Measurements from ENCODE around the gene MKNK1.

The MKNK1 gene

DNA sequence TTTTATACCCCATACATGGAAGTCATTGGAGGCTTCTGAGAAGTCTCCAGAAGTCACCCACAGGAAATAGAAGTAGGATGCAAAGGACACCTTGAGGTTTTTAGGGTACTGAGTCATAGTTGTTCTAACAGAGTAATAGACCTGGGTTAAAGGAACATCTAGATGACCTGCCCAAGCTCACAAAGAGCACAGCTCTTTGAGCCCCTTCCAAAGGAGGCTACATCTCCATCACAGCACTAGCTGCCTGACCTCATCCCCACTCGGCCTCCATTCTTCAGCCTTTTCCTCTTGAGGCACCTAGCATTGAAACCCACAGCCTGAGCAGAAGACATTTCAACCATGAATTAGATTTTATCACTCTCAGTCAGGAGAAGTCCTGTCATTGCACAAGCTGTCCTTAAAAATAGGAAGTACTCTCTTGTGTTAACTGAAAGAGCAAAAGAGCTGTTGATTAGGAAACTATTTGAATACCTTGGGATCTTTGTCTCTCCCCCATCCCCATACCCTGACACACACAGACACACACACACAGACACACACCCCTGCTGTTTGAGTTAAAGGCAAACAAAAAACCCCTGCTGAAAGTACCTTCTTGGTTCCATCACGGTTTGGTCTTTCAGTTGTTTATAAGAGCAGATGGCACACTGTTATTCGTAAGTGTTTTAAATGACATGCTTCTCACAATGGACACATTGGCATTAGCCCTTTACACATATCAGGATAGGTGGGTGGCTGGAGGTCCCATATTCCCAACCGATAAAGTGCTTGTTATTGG is 22.2 kb downstream of the MKNK1 start:
- Histone ChIP-seq H3K4me1 (ENCODE audit: control insufficient read depth, insufficient read depth, low read length) (no peaks in the 10 kb centered on the region), H3K36me3 (ENCODE audit: control insufficient read depth, insufficient read depth, low read length) (peaks cover 36% of the 10 kb centered on the region)

DNA sequence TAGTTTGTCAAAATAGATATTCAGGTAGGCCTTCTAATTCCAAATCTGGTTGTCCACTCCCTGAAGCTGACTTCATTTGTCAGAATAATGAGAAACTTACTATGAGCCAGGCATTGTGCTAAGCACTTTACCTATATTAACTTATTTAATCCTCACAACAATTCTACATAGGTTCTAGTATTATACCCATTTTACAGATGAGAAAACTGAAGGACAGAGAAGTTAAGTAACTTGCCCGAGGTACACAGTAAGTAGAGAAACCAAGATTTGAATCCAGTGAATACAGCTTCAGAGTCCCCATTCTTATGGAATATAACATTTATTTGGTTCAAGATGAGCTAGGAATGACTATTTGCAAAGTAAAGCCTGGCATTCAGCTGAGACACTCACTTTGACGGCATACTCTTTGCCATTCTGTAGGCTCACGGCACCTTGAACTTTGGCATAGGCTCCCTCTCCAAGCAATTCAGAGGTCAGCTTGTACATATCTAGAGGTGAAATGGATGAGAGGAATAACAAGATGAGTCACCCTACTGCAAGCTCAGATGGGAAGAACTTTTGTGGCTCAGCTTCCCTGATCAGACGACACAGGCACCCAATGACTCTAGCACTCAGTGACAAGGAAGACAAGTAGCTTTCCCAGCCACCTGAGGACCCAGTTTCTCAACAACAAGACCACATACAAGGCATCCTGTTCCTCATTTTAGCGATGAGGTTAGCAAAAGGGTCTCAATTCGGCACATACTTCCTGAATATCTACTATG is 23.7 kb downstream of the MKNK1 start:
- H3K9ac ChIP-seq (ENCODE audit: low read length) = no peak overlapping the region
- H3K36me3 ChIP-seq (ENCODE audit: control insufficient read depth, insufficient read depth, low read length) = peaks cover 33% of the 10 kb centered on the region
- no peaks in the 10 kb centered on the region for H3K27me3 ChIP-seq (ENCODE audit: control insufficient read depth, insufficient read depth, low read length)
- no peaks in the 10 kb centered on the region for H3K4me1 ChIP-seq (ENCODE audit: control insufficient read depth, insufficient read depth, low read length)
- no peak overlapping the region for H3K27ac ChIP-seq (ENCODE audit: low read depth, low read length)
- H3K4me3 ChIP-seq (ENCODE audit: low read length) = no peak overlapping the region

More for the DNA sequence above, 22.2 kb downstream of the MKNK1 start:
- Histone ChIP-seq H3K27me3 (ENCODE audit: control insufficient read depth, insufficient read depth, low read length) (no peaks in the 10 kb centered on the region), H3K9ac (ENCODE audit: low read length) (no peak overlapping the region), H3K27ac (ENCODE audit: low read depth, low read length) (no peak overlapping the region), H3K4me3 (ENCODE audit: low read length) (no peak overlapping the region)

DNA sequence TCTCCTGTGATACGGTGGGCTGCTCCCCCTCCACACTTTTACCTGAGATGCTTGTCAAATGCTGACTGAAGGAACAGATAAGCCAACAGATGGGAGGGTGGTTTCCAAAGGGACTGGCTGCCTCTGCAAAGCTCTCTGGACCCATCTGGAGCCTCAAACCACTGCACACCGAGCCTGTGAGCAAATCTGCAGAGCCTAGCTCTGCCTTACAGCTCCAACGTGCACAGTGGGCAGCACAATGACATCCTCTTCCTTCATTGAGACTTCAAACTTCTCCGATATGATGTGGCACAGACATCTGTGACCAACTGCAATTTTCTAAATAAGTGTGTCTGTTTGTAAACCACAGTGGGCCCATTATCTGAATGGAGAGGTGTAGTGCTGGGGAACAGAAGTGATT is 26.4 kb downstream of the MKNK1 start:
- H3K36me3 ChIP-seq (ENCODE audit: control insufficient read depth, insufficient read depth, low read length) = peaks cover 28% of the 10 kb centered on the region
- H3K4me1 ChIP-seq (ENCODE audit: control insufficient read depth, insufficient read depth, low read length) = no peaks in the 10 kb centered on the region
- H3K27ac ChIP-seq (ENCODE audit: low read depth, low read length) = no peak overlapping the region
- no peaks in the 10 kb centered on the region for H3K27me3 ChIP-seq (ENCODE audit: control insufficient read depth, insufficient read depth, low read length)
- no peak overlapping the region for H3K9ac ChIP-seq (ENCODE audit: low read length)
- no peak overlapping the region for H3K4me3 ChIP-seq (ENCODE audit: low read length)

DNA sequence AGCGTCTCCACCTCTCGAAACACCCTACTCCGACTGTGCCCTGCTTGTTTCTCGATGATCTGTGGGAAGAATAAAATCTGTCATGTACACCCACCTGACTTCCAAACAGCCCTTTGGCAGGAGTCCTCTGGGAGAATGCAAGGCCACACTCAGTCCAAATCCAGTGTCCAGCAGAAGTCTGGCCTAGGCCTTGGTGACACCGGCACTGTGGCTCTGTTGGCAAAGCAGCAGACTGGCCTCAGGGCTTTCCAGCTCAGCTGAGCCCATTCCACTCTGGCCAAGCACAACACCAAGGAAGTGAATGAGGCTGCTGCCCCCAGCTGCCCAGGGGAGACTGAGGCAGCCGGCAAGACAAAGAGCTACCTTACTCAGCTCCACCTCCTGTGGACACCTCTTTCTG is 27.5 kb downstream of the MKNK1 start:
- Histone ChIP-seq H3K36me3 (ENCODE audit: control insufficient read depth, insufficient read depth, low read length) (peaks cover 25% of the 10 kb centered on the region), H3K4me1 (ENCODE audit: control insufficient read depth, insufficient read depth, low read length) (no peaks in the 10 kb centered on the region), H3K27me3 (ENCODE audit: control insufficient read depth, insufficient read depth, low read length) (no peaks in the 10 kb centered on the region), H3K27ac (ENCODE audit: low read depth, low read length) (no peak overlapping the region), H3K9ac (ENCODE audit: low read length) (no peak overlapping the region), H3K4me3 (ENCODE audit: low read length) (no peak overlapping the region)

DNA sequence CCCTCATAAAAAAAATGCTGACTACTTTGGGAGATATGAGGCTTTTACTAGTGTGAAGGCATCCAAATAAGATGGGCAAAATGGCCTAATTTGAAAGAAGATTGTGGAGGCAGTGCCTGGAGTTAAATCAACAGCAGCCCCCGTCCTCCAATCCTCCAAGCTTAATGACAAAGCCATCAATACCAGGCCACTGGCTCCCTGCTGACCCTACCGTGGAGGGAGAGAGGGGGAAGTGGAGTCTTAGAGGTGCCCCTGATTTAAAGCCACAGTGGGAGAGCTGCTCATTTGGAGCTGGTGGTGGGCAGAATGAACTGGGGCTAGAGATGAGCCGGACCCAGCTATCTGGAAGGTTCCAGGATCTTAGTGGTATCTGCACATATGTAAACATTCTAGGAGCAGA is 28.3 kb downstream of the MKNK1 start:
- peaks cover 24% of the 10 kb centered on the region for H3K36me3 ChIP-seq (ENCODE audit: control insufficient read depth, insufficient read depth, low read length)

DNA sequence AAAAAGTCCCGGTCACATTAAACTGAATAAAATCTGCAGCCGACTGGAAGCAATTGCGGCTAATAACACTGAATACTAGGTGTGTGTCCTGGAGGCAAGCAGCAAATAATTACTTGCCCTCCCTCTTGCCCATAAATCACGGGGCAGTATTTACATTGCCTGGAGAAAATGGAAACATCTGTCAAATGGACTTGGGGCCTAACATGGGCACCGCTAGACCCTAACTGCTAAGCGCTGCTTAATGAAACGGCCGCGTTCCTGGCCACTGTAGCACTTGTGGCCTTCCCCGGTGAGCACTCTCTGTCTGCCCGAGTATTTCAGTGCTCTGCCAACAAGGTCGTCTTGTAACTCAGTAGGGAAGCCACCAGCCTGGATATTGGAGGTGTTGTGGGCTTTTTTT is 28.8 kb downstream of the MKNK1 start:
- no peak overlapping the region for H3K27ac ChIP-seq (ENCODE audit: low read depth, low read length)
- no peak overlapping the region for H3K9ac ChIP-seq (ENCODE audit: low read length)
- no peaks in the 10 kb centered on the region for H3K27me3 ChIP-seq (ENCODE audit: control insufficient read depth, insufficient read depth, low read length)
- no peak overlapping the region for H3K4me3 ChIP-seq (ENCODE audit: low read length)
- H3K36me3 ChIP-seq (ENCODE audit: control insufficient read depth, insufficient read depth, low read length) = peaks cover 23% of the 10 kb centered on the region
- peaks cover under 1% of the 10 kb centered on the region for H3K4me1 ChIP-seq (ENCODE audit: control insufficient read depth, insufficient read depth, low read length)

More for the DNA sequence above, 28.3 kb downstream of the MKNK1 start:
- no peak overlapping the region for H3K4me3 ChIP-seq (ENCODE audit: low read length)
- H3K4me1 ChIP-seq (ENCODE audit: control insufficient read depth, insufficient read depth, low read length) = no peaks in the 10 kb centered on the region
- no peak overlapping the region for H3K9ac ChIP-seq (ENCODE audit: low read length)
- H3K27ac ChIP-seq (ENCODE audit: low read depth, low read length) = no peak overlapping the region
- no peaks in the 10 kb centered on the region for H3K27me3 ChIP-seq (ENCODE audit: control insufficient read depth, insufficient read depth, low read length)

DNA sequence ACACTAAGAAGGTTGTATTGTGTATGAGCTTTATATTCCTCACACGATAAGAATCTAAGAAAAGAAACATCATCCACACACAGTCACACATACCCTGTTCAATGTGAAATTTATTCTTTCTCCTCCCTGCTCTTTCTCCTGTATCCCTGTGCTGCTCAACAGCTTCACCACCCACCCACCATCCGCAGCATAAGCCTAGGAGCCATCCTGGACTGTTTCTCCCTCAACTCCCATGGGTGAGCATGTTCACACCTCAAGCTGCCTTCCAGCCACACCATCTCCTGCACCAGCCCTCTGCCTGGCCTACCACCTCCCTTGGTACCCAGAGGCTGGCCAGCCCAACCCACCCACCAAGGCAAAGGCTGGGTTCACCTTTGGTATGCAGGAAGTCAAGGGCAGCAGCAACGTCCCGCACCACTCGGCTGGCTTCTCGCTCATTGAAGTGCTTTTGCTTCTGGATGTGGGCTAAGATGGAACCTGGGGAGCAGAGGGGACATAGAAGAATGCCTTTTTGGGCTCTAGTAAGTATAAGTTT is 32.3 kb downstream of the MKNK1 start:
- H3K27me3 ChIP-seq (ENCODE audit: control insufficient read depth, insufficient read depth, low read length) = no peaks in the 10 kb centered on the region
- H3K27ac ChIP-seq (ENCODE audit: low read depth, low read length) = no peak overlapping the region
- no peak overlapping the region for H3K4me3 ChIP-seq (ENCODE audit: low read length)
- H3K9ac ChIP-seq (ENCODE audit: low read length) = no peak overlapping the region
- H3K4me1 ChIP-seq (ENCODE audit: control insufficient read depth, insufficient read depth, low read length) = peaks cover 6% of the 10 kb centered on the region
- peaks cover 6% of the 10 kb centered on the region for H3K36me3 ChIP-seq (ENCODE audit: control insufficient read depth, insufficient read depth, low read length)

DNA sequence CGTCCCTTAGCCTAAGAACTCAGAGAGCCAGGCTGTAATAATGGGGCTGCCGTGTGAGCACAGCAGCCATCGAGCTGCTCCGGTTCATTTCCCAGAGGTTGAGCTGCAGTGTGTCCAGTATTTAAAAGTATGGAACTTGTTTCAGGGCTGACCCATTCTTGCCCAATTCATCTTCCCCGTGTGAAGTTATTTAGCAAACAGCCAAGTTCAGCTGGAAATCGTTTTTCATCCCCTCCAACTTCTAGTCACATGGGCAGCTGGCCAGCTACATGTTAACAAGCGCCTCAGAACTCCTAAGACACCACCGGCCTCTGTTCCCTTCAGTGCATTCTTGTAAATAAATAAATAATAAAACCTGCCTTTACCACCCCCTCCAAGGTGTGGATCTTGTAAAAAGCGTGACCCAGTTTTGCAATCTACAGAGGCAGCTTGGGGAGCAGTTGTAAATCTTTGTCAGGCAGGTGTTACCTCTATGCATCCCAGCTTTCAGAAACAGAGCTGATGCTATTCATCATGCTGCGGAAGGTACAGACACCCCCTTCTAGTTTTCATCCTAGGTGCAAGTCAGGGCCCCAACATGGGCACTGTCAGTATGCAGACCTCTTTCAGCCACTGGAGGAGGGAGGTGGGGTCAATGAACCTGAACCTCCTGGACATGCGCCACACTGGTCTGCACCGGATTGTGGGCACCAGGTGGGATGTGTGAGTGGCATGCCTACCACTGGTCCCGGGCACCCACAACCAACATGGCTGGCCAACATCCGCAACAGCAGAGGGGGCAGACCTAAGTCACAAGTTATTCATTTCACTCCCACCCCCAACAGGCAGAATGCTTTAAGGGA is 34.0 kb downstream of the MKNK1 start:
- Histone ChIP-seq H3K4me3 (ENCODE audit: low read length) (no peak overlapping the region), H3K27me3 (ENCODE audit: control insufficient read depth, insufficient read depth, low read length) (no peaks in the 10 kb centered on the region), H3K36me3 (ENCODE audit: control insufficient read depth, insufficient read depth, low read length) (peaks cover 6% of the 10 kb centered on the region), H3K4me1 (ENCODE audit: control insufficient read depth, insufficient read depth, low read length) (peaks cover 6% of the 10 kb centered on the region), H3K9ac (ENCODE audit: low read length) (no peak overlapping the region), H3K27ac (ENCODE audit: low read depth, low read length) (no peak overlapping the region)

DNA sequence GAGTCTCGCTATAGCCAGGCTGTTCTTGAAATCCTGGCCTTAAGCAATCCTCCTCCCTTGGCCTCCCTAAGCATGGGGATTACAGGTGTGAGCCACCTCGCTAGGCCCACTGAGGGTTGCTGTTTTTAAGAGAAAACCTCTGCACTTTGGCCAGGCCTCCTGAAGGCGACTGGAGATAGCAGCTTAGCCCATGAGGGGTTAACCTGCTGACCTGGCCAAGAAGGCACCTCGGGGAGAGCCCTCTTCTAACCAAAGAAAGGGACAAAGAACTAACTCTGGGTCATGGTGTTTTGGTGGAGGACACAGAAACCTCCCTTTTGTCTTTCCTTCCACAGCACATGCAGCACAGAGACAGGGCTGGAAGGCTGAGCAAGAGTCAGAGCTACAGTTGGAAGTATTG is 35.0 kb downstream of the MKNK1 start:
- peaks cover 6% of the 10 kb centered on the region for H3K4me1 ChIP-seq (ENCODE audit: control insufficient read depth, insufficient read depth, low read length)
- no peaks in the 10 kb centered on the region for H3K27me3 ChIP-seq (ENCODE audit: control insufficient read depth, insufficient read depth, low read length)
- no peak overlapping the region for H3K4me3 ChIP-seq (ENCODE audit: low read length)
- no peak overlapping the region for H3K27ac ChIP-seq (ENCODE audit: low read depth, low read length)
- peaks cover 5% of the 10 kb centered on the region for H3K36me3 ChIP-seq (ENCODE audit: control insufficient read depth, insufficient read depth, low read length)
- H3K9ac ChIP-seq (ENCODE audit: low read length) = no peak overlapping the region

DNA sequence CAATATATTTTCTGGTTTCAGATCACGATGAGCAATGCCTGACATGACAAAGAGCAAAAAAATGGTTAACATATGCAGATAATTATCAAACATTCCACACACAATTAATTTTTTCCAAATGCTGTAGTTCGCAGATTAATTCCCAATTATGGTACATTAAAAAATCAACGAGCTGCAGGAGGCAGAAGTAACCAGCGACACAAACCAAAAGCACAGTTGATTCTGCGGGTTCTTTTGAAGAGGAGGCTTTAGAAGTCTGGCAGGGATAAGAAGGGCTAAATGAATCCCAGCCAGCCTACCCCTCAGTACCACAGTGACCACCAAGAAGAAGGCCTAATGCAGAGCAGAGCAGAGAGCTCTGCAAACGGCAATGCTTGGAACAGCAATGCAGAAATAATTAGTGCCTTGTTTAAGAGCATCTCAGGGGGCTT is 35.6 kb downstream of the MKNK1 start:
- Histone ChIP-seq H3K4me3 (ENCODE audit: low read length) (no peak overlapping the region), H3K9ac (ENCODE audit: low read length) (no peak overlapping the region), H3K27me3 (ENCODE audit: control insufficient read depth, insufficient read depth, low read length) (no peaks in the 10 kb centered on the region), H3K36me3 (ENCODE audit: control insufficient read depth, insufficient read depth, low read length) (peaks cover 6% of the 10 kb centered on the region), H3K4me1 (ENCODE audit: control insufficient read depth, insufficient read depth, low read length) (peaks cover 6% of the 10 kb centered on the region), H3K27ac (ENCODE audit: low read depth, low read length) (no peak overlapping the region)

DNA sequence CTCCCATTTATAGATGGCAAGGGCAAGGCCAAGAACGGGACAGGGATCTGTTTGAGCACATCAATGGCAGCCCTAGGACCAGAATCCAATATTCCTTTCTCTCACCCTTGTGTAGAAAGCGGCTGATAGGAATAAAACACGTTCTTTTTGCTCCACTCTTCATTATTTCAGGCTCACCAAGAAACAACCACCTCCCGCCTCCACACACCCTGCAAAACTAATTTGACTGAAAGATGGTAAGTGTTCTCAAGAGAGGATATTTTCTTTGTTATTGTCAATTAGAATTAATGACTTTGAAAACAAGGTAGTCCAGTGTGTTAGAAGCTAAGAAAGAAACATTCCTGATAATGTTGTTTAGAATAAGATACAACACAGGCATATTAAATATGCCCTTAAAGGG is 40.7 kb downstream of the MKNK1 start:
- H3K4me1 ChIP-seq (ENCODE audit: control insufficient read depth, insufficient read depth, low read length) = no peaks in the 10 kb centered on the region
- H3K4me3 ChIP-seq (ENCODE audit: low read length) = no peak overlapping the region
- no peak overlapping the region for H3K27ac ChIP-seq (ENCODE audit: low read depth, low read length)
- no peak overlapping the region for H3K9ac ChIP-seq (ENCODE audit: low read length)
- peaks cover 22% of the 10 kb centered on the region for H3K36me3 ChIP-seq (ENCODE audit: control insufficient read depth, insufficient read depth, low read length)
- H3K27me3 ChIP-seq (ENCODE audit: control insufficient read depth, insufficient read depth, low read length) = no peaks in the 10 kb centered on the region

DNA sequence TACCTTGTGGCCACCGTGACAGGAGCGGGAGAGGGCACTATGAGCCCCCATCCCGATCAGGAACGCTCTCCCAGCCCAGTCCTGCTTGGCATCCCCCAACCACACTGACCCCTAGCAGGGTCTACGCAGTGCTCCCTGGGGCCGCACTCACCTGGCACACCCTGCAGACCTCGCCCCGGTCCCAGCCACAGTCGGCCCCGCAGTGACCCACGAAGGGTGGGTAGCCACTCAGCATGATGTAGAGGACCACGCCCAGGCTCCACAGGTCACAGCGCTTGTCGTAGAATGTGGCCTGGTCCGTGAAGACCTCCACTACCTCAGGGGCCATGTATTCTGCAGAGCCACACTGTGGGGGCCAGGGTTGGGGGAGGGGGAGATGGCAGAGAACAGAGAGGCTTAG is 41.6 kb downstream of the MKNK1 start:
- no peak overlapping the region for H3K4me3 ChIP-seq (ENCODE audit: low read length)
- H3K36me3 ChIP-seq (ENCODE audit: control insufficient read depth, insufficient read depth, low read length) = peaks cover 22% of the 10 kb centered on the region
- H3K27ac ChIP-seq (ENCODE audit: low read depth, low read length) = no peak overlapping the region
- H3K9ac ChIP-seq (ENCODE audit: low read length) = no peak overlapping the region
- H3K27me3 ChIP-seq (ENCODE audit: control insufficient read depth, insufficient read depth, low read length) = no peaks in the 10 kb centered on the region
- H3K4me1 ChIP-seq (ENCODE audit: control insufficient read depth, insufficient read depth, low read length) = no peaks in the 10 kb centered on the region
